ENCODE measurements around the gene ITGAE.

The ITGAE gene

GRCh38 chr17:3812284-3812683, 11.3 kb upstream of the ITGAE start:
- no peak for DNase-seq (ENCODE audit: low spot score)
- TF ChIP-seq CTCF (IDR thresholded peaks at IDR 0.05; ENCODE audit: borderline replicate concordance, control extremely low read depth, extremely low read depth, insufficient read depth, missing control alignments) = no peak
- in situ Hi-C loops (cut with MboI; ENCODE audit: low sequenced_read_pairs, unreplicated experiment) = no loop called here

DNA sequence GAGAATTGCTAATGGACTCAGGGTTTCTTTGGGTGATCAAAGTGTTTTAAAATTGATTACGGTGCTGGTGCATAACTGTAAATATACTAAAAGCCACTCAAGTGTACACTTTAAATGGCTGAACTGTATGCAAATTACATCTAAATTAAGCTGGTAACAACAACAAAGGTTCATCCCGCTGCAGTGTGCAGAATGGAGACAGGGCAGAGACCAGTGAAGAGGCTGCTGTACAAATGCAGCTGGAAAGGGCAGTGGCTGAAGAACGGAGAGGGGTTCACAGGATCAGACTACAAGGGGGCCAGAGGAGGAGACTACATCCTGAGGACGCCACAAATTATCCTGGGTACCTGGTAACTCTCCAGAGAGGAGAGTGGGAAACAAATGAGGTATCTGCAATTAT, 9.0 kb upstream of the ITGAE start:
- in situ Hi-C loops (cut with MboI; ENCODE audit: low sequenced_read_pairs, unreplicated experiment) = no loop called here
- no peak for DNase-seq (ENCODE audit: low spot score)
- no peak for TF ChIP-seq CTCF (IDR thresholded peaks at IDR 0.05; ENCODE audit: borderline replicate concordance, control extremely low read depth, extremely low read depth, insufficient read depth, missing control alignments)

- DNase-seq (ENCODE audit: low spot score) = no peak
- in situ Hi-C loops (cut with MboI; ENCODE audit: low sequenced_read_pairs, unreplicated experiment) = no loop called here
- TF ChIP-seq CTCF (IDR thresholded peaks at IDR 0.05; ENCODE audit: borderline replicate concordance, control extremely low read depth, extremely low read depth, insufficient read depth, missing control alignments) = no peak
Observed at GRCh38 chr17:3809135-3809534, 8.1 kb upstream of the ITGAE start.

GRCh38 chr17:3808701-3809100, 7.7 kb upstream of the ITGAE start:
- TF ChIP-seq CTCF (IDR thresholded peaks at IDR 0.05; ENCODE audit: borderline replicate concordance, control extremely low read depth, extremely low read depth, insufficient read depth, missing control alignments) = no peak
- in situ Hi-C loops (cut with MboI; ENCODE audit: low sequenced_read_pairs, unreplicated experiment) = no loop called here
- no peak for DNase-seq (ENCODE audit: low spot score)

DNA sequence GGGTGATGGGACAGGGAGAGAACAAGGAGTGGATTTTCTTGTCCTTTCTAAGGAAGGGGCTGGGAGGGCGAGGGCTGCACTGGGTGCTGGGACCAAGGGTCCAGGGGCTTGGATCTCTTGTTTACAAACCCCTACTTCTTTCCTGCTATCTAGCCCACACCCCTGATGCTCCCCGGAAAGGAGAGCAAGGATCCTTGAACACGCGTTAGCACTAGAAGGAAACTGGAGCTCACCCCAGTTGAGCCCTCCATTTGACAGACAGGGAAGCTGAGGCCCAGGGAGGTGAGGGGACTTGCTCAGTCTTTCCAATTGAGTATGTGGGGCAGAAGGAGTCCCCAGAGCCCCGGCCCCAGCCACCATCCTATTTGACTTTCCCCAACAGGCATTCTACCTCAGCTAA, 4.6 kb upstream of the ITGAE start:
- in situ Hi-C loops (cut with MboI; ENCODE audit: low sequenced_read_pairs, unreplicated experiment) = no loop called here
- no peak for TF ChIP-seq CTCF (IDR thresholded peaks at IDR 0.05; ENCODE audit: borderline replicate concordance, control extremely low read depth, extremely low read depth, insufficient read depth, missing control alignments)
- DNase-seq (ENCODE audit: low spot score) = no peak

DNA sequence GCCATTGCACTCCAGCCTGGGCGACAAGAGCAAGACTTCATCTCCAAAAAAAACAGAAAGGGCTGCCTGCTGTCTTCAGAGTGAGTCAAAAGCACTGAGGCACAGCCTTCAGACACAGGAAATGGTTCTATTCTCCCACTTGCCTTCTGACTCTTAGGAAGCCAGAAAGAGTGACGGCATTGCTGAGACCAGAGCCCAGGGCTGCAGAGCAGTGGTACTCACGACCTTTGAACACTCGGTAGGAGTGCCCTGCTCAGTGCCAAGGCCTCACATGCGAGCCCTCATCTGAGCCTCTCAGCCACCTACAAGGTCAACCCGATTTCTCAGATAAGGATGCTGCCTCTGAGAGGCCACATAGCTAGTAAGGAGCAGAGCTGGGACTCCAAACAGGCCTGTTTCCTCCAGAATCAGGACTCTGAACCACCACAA, 3.5 kb upstream of the ITGAE start:
- no peak for TF ChIP-seq CTCF (IDR thresholded peaks at IDR 0.05; ENCODE audit: borderline replicate concordance, control extremely low read depth, extremely low read depth, insufficient read depth, missing control alignments)
- peak; percentile 78 for DNase-seq (ENCODE audit: low spot score)
- in situ Hi-C loops (cut with MboI; ENCODE audit: low sequenced_read_pairs, unreplicated experiment) = no loop called here

GRCh38 chr17:3803308-3803640, 2.3 kb upstream of the ITGAE start:
- in situ Hi-C loops (cut with MboI; ENCODE audit: low sequenced_read_pairs, unreplicated experiment) = no loop called here
- DNase-seq (ENCODE audit: low spot score) = no peak
- TF ChIP-seq CTCF (IDR thresholded peaks at IDR 0.05; ENCODE audit: borderline replicate concordance, control extremely low read depth, extremely low read depth, insufficient read depth, missing control alignments) = no peak

Data from GM13976 (cell line).